H9 (cell line): Measurements from ENCODE around the gene MAL. TPM values are rescaled to one million over a fixed set of nuclear protein-coding genes. Genes with fewer than 3 reads are reported as not detected.

Source experiments
- DNase-seq: peaks from one replicate; pipeline ENCODE4 v3.0.0-alpha.2; 2017
- H2AFZ ChIP-seq: one replicate; pipeline ENCODE4 v1.6.1; 2013; ENCODE audit warnings: mild to moderate bottlenecking, low read length, control low read depth, moderate library complexity
- H2AK5ac ChIP-seq: 2 replicates; pipeline ENCODE4 v1.6.1; 2013; ENCODE audit warnings: low read length, control low read depth, mixed read lengths; ENCODE audit not compliant: insufficient read length
- H2BK120ac ChIP-seq: one replicate; pipeline ENCODE4 v1.6.1; 2013; ENCODE audit warnings: low read depth, mild to moderate bottlenecking, low read length, control low read depth, inconsistent platforms; ENCODE audit not compliant: poor library complexity, severe bottlenecking
- H2BK12ac ChIP-seq: 2 replicates; pipeline ENCODE4 v1.6.1; 2013; ENCODE audit warnings: low read length, control low read depth, mixed read lengths, low read depth; ENCODE audit not compliant: insufficient read length
- H2BK15ac ChIP-seq: 2 replicates; pipeline ENCODE4 v1.6.1; 2013; ENCODE audit warnings: low read depth, low read length, control low read depth
- H2BK20ac ChIP-seq: one replicate; pipeline ENCODE4 v1.6.1; 2013; ENCODE audit warnings: low read depth, mild to moderate bottlenecking, low read length, control low read depth, inconsistent platforms; ENCODE audit not compliant: poor library complexity, severe bottlenecking
- H2BK5ac ChIP-seq: 2 replicates; pipeline ENCODE4 v1.6.1; 2013; ENCODE audit warnings: low read length, control low read depth, mixed read lengths; ENCODE audit not compliant: insufficient read length
- H3K14ac ChIP-seq: 2 replicates; pipeline ENCODE4 v1.6.1; 2013; ENCODE audit warnings: low read length, control low read depth; ENCODE audit not compliant: insufficient read depth
- H3K18ac ChIP-seq: 2 replicates; pipeline ENCODE4 v1.6.1; 2013; ENCODE audit warnings: low read depth, mild to moderate bottlenecking, mixed read lengths, low read length, control low read depth; ENCODE audit not compliant: insufficient read length
- H3K23ac ChIP-seq: 2 replicates; pipeline ENCODE4 v1.6.1; 2013; ENCODE audit warnings: low read length, control low read depth, mixed read lengths, low read depth; ENCODE audit not compliant: insufficient read length
- H3K23me2 ChIP-seq: 2 replicates; pipeline ENCODE4 v1.6.1; 2013; ENCODE audit warnings: low read depth, mild to moderate bottlenecking, mixed read lengths, low read length, control low read depth; ENCODE audit not compliant: insufficient read length, poor library complexity, severe bottlenecking
- H3K27ac ChIP-seq: 2 replicates; pipeline ENCODE4 v1.5.1; 2013; ENCODE audit warnings: low read length, control low read depth, mixed read lengths, low read depth; ENCODE audit not compliant: insufficient read length
- H3K27me3 ChIP-seq: 2 replicates; pipeline ENCODE4 v1.6.1; 2013; ENCODE audit warnings: low read length, control low read depth, inconsistent platforms; ENCODE audit not compliant: insufficient read depth
- H3K4ac ChIP-seq: 2 replicates; pipeline ENCODE4 v1.6.1; 2013; ENCODE audit warnings: low read depth, mild to moderate bottlenecking, control low read depth, inconsistent platforms, low read length, moderate library complexity
- H3K4me1 ChIP-seq: 2 replicates; pipeline ENCODE4 v1.6.1; 2013; ENCODE audit warnings: low read length, control low read depth, inconsistent platforms; ENCODE audit not compliant: insufficient read depth
- H3K4me2 ChIP-seq: 2 replicates; pipeline ENCODE4 v1.6.1; 2013; ENCODE audit warnings: low read length, control low read depth, mixed read lengths; ENCODE audit not compliant: insufficient read length, insufficient read depth
- H3K56ac ChIP-seq: 2 replicates; pipeline ENCODE4 v1.6.1; 2013; ENCODE audit warnings: low read depth, mild to moderate bottlenecking, mixed read lengths, low read length, control low read depth; ENCODE audit not compliant: insufficient read length
- H3K79me1 ChIP-seq: 2 replicates; pipeline ENCODE4 v1.6.1; 2013; ENCODE audit warnings: low read depth, mild to moderate bottlenecking, moderate library complexity, low read length, control low read depth, inconsistent platforms; ENCODE audit not compliant: insufficient read depth, poor library complexity, severe bottlenecking
- H3K79me2 ChIP-seq: 2 replicates; pipeline ENCODE4 v1.6.1; 2013; ENCODE audit warnings: low read length, control low read depth, inconsistent platforms; ENCODE audit not compliant: insufficient read depth
- H3K9ac ChIP-seq: 2 replicates; pipeline ENCODE4 v1.6.1; 2013; ENCODE audit warnings: low read length, control low read depth, mixed read lengths; ENCODE audit not compliant: insufficient read length; ENCODE audit errors: extremely low read depth
- H3K9me3 ChIP-seq: one replicate; pipeline ENCODE4 v1.6.1; 2013; ENCODE audit warnings: low read depth, low read length, inconsistent platforms; ENCODE audit not compliant: control insufficient read depth
- H3T11ph ChIP-seq: one replicate; pipeline ENCODE4 v1.6.1; 2013; ENCODE audit warnings: mild to moderate bottlenecking, low read length, control low read depth, inconsistent platforms
- H4K20me1 ChIP-seq: one replicate; pipeline ENCODE4 v1.6.1; 2013; ENCODE audit not compliant: control insufficient read depth, insufficient read length, insufficient read depth
- H4K5ac ChIP-seq: 2 replicates; pipeline ENCODE4 v1.6.1; 2013; ENCODE audit warnings: low read depth, mild to moderate bottlenecking, mixed read lengths, low read length, control low read depth; ENCODE audit not compliant: insufficient read length
- H4K8ac ChIP-seq: replicated peaks from 2 replicates; pipeline ENCODE4 v1.6.1; 2013; ENCODE audit warnings: low read length, control low read depth, mixed read lengths, low read depth; ENCODE audit not compliant: insufficient read length
- H4K91ac ChIP-seq: 2 replicates; pipeline ENCODE4 v1.6.1; 2013; ENCODE audit warnings: low read depth, mild to moderate bottlenecking, moderate library complexity, mixed read lengths, low read length, control low read depth; ENCODE audit not compliant: insufficient read length
- H3K27ac Mint-ChIP-seq, 3 experiments: 2 replicates in 2 of 3; 3 replicates in 1 of 3; pipeline ENCODE4 v1.8.0; 2020 to 2021; ENCODE audit warnings: mixed read lengths in 3 of 3, mild to moderate bottlenecking in 1 of 3, moderate library complexity in 1 of 3
- H3K27me3 Mint-ChIP-seq: 2 replicates; pipeline ENCODE4 v1.8.0; 2021; ENCODE audit warnings: low read depth, mild to moderate bottlenecking, moderate library complexity, mixed read lengths
- H3K36me3 Mint-ChIP-seq, 3 experiments: 2 replicates in 2 of 3; 3 replicates in 1 of 3; pipeline ENCODE4 v1.8.0; 2020 to 2021; ENCODE audit warnings: low read depth in 3 of 3, mixed read lengths in 3 of 3; ENCODE audit not compliant: insufficient read depth in 1 of 3
- H3K4me1 Mint-ChIP-seq, 2 experiments: 2 replicates each; pipeline ENCODE4 v1.8.0; 2020; ENCODE audit warnings: mixed read lengths in 2 of 2
- H3K4me3 Mint-ChIP-seq, 2 experiments: 2 replicates in 1 of 2; 3 replicates in 1 of 2; pipeline ENCODE4 v1.8.0; 2020 to 2021; ENCODE audit warnings: mild to moderate bottlenecking in 2 of 2, mixed read lengths in 2 of 2, moderate library complexity in 1 of 2
- H3K9me3 Mint-ChIP-seq, 2 experiments: 2 replicates in 1 of 2; 3 replicates in 1 of 2; pipeline ENCODE4 v1.8.0; 2020; ENCODE audit warnings: mild to moderate bottlenecking in 2 of 2, mixed read lengths in 2 of 2, moderate library complexity in 1 of 2
- CTCF ChIP-seq: fragments of 200-600 bp; sonication (generic); conservative IDR thresholded peaks from 3 replicates; pipeline ENCODE4 v1.8.0; 2021; ENCODE audit warnings: antibody characterized with exemption, mild to moderate bottlenecking
- WGBS: extraction: QIAGEN DNeasy Blood & Tissue Kit; methylation state at CpG from one replicate; pipeline ENCODE4 v1.1.7; 2013; ENCODE audit warnings: missing lambda C conversion rate, low lambda C conversion rate, mixed read lengths; ENCODE audit not compliant: insufficient read length; ENCODE audit errors: extremely low coverage; 5-methylcytosine and 5-hydroxymethylcytosine counted together
- total RNA-seq: library from RNA; stranded (reverse); gene quantifications from 2 replicates; pipeline ENCODE4 v1.2.1, GENCODE V29; 2021

Gene MAL
- total RNA-seq, 1 experiment from 2014 or later: not detected

GRCh38 chr2:95050385-95051300 lies 25.1 kb downstream of the MAL start:
- Histone ChIP-seq H3K23ac (no peak overlapping the region), H3T11ph (no peak overlapping the region), H2BK5ac (no peak overlapping the region), H4K91ac (no peak overlapping the region), H2BK15ac (no peak overlapping the region), H3K9ac (no peak overlapping the region), H3K23me2 (no peaks in the 10 kb centered on the region), H3K79me2 (no peaks in the 10 kb centered on the region), H4K8ac (no peak overlapping the region), H4K5ac (no peak overlapping the region), H2BK120ac (no peak overlapping the region), H4K20me1 (no peaks in the 10 kb centered on the region), H2AK5ac (no peak overlapping the region), H3K18ac (no peak overlapping the region), H3K9me3 (no peaks in the 10 kb centered on the region), H3K56ac (no peak overlapping the region), H3K4me1 (no peaks in the 10 kb centered on the region; the same call in 1 of the 2 replicates), H3K14ac (no peak overlapping the region), H3K27ac (no peak overlapping the region), H3K4me2 (no peak overlapping the region), H2AFZ (no peak overlapping the region), H3K79me1 (no peaks in the 10 kb centered on the region), H2BK20ac (no peak overlapping the region), H3K4ac (no peak overlapping the region), H3K27me3 (no peaks in the 10 kb centered on the region), H2BK12ac (no peak overlapping the region)
- Mint-ChIP-seq H3K9me3 (no peaks in the 10 kb centered on the region), H3K4me3 (no peak overlapping the region), H3K4me1 (peaks cover 4 to 21% of the 10 kb centered on the region in 2 experiments), H3K36me3 (no peaks in the 10 kb centered on the region), H3K27me3 (peaks cover 42% of the 10 kb centered on the region), H3K27ac (no peak overlapping the region)
- DNase-seq: no peak
- no peak for TF ChIP-seq CTCF
- no CpG with 5 or more reads among the region's 7 CpGs for WGBS
